Occipital lobe (tissue), 2 donors: ENCODE measurements around the gene CHST15. TPM values are rescaled to one million over a fixed set of nuclear protein-coding genes. Genes with fewer than 3 reads are reported as not detected.
"Not testable (repeated sequence)": the region's sequence is repeated elsewhere in the genome, so short reads cannot be mapped to it uniquely, and the experiment has no call there.

Experiments used
- DNase-seq: peaks from one replicate; lab custom pipeline; 2025; lab: John Stamatoyannopoulos, UW
- total RNA-seq: library from RNA; depleted of rRNA; stranded (reverse); fragments of >200 nt; gene quantifications from one replicate; pipeline ENCODE4 v1.2.3, GENCODE V29; 2014

Gene CHST15
- total RNA-seq, 1 donor from 2014 or later = 58.6 TPM

DNA sequence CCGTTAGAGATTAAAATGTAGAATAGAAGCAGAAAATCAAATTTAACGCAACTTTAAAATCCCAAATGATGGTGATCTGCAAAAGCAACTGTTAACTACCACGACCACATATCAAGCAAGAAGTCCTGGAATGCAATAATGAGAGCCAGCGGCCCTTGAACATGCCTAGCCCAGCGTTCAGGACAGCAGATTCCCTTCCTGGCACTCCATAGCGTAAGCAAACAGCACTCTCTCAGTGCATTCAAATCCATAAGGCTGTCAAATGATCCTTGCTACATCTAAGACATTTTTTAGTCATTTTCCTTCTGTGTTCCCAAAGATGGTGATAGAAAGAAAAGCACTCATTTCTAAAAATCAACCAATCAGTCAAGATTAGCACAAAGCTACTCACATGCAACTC, 48.1 kb downstream of the CHST15 start:
- DNase-seq = no peak

GRCh38 chr10:124044143-124044862, 49.1 kb downstream of the CHST15 start:
- DNase-seq = no peak

GRCh38 chr10:124043310-124044142, 49.9 kb downstream of the CHST15 start:
- no peak for DNase-seq

GRCh38 chr10:124042656-124043309, 50.6 kb downstream of the CHST15 start:
- no peak for DNase-seq

GRCh38 chr10:124041675-124042445, 51.5 kb downstream of the CHST15 start:
- DNase-seq = no peak

GRCh38 chr10:124040451-124041188, 52.8 kb downstream of the CHST15 start:
- no peak for DNase-seq

DNA sequence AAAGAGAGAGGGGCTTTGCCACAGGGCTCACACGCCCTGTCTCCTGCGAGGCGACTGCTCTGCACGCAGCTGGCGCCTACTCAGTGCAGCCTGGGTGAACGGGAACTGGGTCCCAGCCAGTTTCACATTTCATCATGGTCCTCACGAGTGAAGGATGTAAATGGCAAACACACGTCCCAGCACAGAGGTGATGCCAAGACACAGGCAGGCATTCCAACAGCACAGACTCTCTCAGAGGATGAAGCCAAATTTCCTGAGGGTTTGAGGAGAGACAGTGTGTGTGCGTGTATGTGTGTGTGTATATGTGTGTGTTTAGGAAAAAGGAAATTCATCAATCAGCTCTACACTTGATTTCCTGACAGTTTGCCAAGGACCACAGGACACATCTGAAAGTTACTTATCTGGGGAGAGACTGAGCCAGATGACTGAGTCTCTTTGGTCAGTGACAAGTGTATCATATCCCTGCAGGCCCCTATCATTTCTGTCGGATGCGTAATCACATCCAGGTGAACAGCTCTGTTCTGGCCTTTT, 53.9 kb downstream of the CHST15 start:
- no peak for DNase-seq

DNA sequence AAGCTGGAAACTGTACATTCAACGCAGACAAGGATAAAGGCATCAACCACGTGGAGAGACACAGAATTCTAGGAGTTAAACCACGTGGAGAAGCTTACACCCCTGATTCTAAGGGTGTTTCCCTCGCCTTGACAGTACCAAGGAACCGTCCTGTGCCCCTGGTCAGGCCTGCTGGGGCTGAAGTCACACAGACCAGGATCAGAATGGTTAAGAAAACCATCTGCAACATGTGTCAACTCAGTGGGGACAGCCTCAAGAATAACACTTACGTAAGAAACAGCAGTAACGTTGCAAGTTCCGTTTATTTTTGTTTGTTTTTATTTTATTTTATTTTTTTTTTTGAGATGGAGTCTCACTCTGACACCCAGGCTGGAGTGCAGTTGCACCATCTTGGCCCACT, 55.6 kb downstream of the CHST15 start:
- DNase-seq = no peak

- no peak for DNase-seq
Measured at GRCh38 chr10:124037286-124037685, 56.1 kb downstream of the CHST15 start.

GRCh38 chr10:124036746-124037145, 56.7 kb downstream of the CHST15 start:
- no peak for DNase-seq

- DNase-seq = no peak
Measured at GRCh38 chr10:124035928-124036558, 57.4 kb downstream of the CHST15 start.

GRCh38 chr10:124035306-124035927, 58.0 kb downstream of the CHST15 start:
- no peak for DNase-seq

- not testable (repeated sequence) for DNase-seq
Measured at GRCh38 chr10:124034576-124035305, 58.7 kb downstream of the CHST15 start.

DNA sequence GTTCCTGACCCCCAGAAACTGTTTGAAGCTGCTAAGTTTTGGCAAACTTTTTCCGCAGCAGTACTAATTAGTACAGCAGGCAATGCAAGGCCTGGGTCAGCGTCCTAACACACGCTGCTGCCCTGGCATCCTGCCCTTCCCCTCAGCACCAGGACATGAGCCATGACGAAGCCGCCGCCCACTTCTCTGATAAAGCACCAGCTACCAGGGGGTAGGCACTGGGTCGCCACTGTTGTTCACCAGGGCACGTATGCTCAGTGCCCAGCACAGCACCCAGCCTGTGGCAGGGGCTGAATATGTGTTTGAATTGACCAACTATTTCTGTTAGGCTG, 59.5 kb downstream of the CHST15 start:
- DNase-seq = no peak

DNA sequence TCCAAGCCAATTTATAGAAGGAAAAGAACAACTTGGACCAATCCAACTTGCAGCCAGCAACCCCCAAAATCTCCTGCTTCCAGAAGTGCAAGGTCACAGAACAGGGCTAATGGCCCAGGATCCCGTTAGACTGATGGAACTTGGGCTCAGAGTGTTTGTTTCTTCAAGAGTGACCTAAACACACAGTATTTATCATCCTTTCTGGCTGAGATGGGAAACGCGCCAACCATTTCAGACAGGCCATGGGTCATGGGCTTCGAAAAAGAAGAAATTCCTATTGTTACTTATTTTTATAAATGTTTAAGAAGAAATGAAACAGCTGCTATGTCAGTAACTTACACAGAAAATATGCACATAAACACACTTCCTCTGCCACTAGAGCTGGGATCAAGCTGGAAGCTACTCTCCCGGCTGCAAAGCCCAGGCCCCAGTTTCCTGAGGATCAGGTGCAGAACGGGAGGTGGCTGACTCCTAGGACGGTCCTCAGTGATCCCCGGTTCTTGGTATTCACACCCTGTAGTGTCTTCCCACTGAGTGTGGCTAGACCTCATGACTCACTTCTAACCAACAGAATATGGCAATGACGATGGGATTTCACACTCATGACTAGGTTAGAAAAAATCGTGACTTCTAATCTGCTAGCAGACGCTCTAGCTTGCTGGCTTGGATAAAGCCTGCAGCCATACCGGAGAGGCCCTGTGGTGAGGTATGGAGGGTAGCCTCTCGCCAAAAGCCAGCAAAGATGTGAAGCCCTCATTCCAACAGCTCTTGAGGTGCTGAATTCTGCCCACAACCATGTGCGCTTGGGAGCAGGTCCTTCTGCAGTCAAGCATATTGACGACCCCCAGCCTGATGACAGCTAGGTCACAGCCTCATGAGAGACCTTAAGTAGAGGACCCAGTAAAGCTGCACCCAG, 60.2 kb downstream of the CHST15 start:
- DNase-seq = no peak

- no peak for DNase-seq
Measured at GRCh38 chr10:124032087-124032935, 61.1 kb downstream of the CHST15 start.
